Islet of Langerhans (tissue), 1 donor: ENCODE measurements around the gene ST14.
"Not testable (repeated sequence)": the region's sequence is repeated elsewhere in the genome, so short reads cannot be mapped to it uniquely, and the experiment has no call there.

ENCODE experiments used
- FAIRE-seq: peaks from one replicate; lab custom pipeline; 2011; peaks lifted over from hg19 to GRCh38; lab: Jason Lieb, UNC

The ST14 gene

GRCh38 chr11:130189492-130190210, 30.1 kb downstream of the ST14 start:
- no peak for FAIRE-seq

GRCh38 chr11:130190371-130190881, 30.8 kb downstream of the ST14 start:
- no peak for FAIRE-seq

- no peak for FAIRE-seq
Measured at GRCh38 chr11:130191896-130192295, 32.3 kb downstream of the ST14 start.

GRCh38 chr11:130192845-130193267, 33.3 kb downstream of the ST14 start:
- no peak for FAIRE-seq

GRCh38 chr11:130193551-130193950, 34.0 kb downstream of the ST14 start:
- not testable (repeated sequence) for FAIRE-seq

GRCh38 chr11:130194241-130195023, 34.9 kb downstream of the ST14 start:
- no peak for FAIRE-seq

- FAIRE-seq, result no peak
Measured at GRCh38 chr11:130197386-130198035, 37.9 kb downstream of the ST14 start.

GRCh38 chr11:130198292-130198691, 38.7 kb downstream of the ST14 start:
- no peak for FAIRE-seq

- FAIRE-seq, result no peak
Measured at GRCh38 chr11:130198964-130199363, 39.4 kb downstream of the ST14 start.

GRCh38 chr11:130199792-130200191, 40.2 kb downstream of the ST14 start:
- FAIRE-seq, result no peak

GRCh38 chr11:130201026-130201425, 41.4 kb downstream of the ST14 start:
- FAIRE-seq, result no peak

GRCh38 chr11:130202009-130202817, 42.6 kb downstream of the ST14 start:
- FAIRE-seq, result no peak

GRCh38 chr11:130202818-130203689, 43.5 kb downstream of the ST14 start:
- FAIRE-seq, result no peak

GRCh38 chr11:130203766-130204702, 44.5 kb downstream of the ST14 start:
- no peak for FAIRE-seq

GRCh38 chr11:130204703-130205095, 45.1 kb downstream of the ST14 start:
- FAIRE-seq, result no peak

- FAIRE-seq, result no peak
Measured at GRCh38 chr11:130206141-130206540, 46.6 kb downstream of the ST14 start.

- FAIRE-seq, result no peak
Measured at GRCh38 chr11:130208241-130209127, 48.9 kb downstream of the ST14 start.

GRCh38 chr11:130209128-130209932, 49.7 kb downstream of the ST14 start:
- FAIRE-seq, result no peak
